Fibroblast of pulmonary artery (primary cell): ENCODE measurements around the gene UGCG.
A peak's percentile ranks its signal among the peaks of the same experiment; 100 is the strongest.
"Not testable (repeated sequence)": the region's sequence is repeated elsewhere in the genome, so short reads cannot be mapped to it uniquely, and the experiment has no call there.

Experiments used
- DNase-seq: peaks from one replicate; pipeline ENCODE4 v3.0.0-alpha.2; 2010; ENCODE audit warnings: low read depth
- H3K4me3 ChIP-seq: replicated peaks from 2 replicates; pipeline ENCODE4 v1.5.1; 2011; ENCODE audit warnings: low read depth, mild to moderate bottlenecking, control low read depth, low read length, moderate library complexity
- TF ChIP-seq, protein P1 (sequence below): IDR thresholded peaks from 2 replicates; pipeline ENCODE4 v1.5.1; 2011; ENCODE audit warnings: mild to moderate bottlenecking, control low read depth, low read length, inconsistent platforms; ENCODE audit errors: missing control alignments

UGCG gene

DNA sequence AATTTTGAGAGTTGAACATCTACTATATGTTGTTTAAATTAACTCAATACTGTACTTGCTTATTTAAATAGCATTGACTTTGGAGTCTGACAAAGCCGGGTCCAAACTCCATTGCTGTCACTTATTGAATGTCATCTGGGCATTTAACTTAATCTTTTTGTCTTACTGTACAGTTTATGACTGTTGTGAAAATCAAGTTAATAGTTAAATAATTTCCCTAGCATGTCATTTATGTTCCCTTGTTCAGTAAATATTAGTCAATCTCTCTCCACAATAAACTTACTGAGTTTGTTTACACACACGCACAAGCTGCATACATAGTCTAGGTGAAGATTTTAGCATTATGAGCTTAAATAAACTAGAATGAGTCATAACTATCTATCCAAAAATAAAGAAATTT, 6.3 kb upstream of the UGCG start:
- TF ChIP-seq, protein P1, sequence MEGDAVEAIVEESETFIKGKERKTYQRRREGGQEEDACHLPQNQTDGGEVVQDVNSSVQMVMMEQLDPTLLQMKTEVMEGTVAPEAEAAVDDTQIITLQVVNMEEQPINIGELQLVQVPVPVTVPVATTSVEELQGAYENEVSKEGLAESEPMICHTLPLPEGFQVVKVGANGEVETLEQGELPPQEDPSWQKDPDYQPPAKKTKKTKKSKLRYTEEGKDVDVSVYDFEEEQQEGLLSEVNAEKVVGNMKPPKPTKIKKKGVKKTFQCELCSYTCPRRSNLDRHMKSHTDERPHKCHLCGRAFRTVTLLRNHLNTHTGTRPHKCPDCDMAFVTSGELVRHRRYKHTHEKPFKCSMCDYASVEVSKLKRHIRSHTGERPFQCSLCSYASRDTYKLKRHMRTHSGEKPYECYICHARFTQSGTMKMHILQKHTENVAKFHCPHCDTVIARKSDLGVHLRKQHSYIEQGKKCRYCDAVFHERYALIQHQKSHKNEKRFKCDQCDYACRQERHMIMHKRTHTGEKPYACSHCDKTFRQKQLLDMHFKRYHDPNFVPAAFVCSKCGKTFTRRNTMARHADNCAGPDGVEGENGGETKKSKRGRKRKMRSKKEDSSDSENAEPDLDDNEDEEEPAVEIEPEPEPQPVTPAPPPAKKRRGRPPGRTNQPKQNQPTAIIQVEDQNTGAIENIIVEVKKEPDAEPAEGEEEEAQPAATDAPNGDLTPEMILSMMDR: no peak
- H3K4me3 ChIP-seq: no peak overlapping the region
- DNase-seq: no peak

DNA sequence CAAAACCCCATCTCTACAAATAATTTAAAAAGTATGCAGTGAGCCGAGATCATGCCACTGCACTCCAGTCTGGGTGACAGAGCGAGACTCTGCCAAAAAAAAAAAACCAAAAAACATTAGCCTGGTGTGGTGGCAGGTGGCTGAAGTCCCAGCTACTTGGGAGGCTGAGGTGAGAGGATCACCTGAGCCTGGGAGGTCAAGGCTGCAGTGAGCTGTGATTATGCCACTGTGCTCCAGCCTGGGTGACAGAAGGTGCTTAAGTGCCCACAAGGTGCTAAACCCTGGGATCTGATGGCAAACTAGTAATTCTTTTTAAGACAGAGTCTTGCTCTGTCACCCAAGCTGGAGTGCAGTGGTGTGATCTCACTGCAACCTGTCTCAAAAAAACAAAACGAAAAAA, 5.7 kb upstream of the UGCG start:
- DNase-seq, H3K4me3 ChIP-seq: not testable (repeated sequence)

DNA sequence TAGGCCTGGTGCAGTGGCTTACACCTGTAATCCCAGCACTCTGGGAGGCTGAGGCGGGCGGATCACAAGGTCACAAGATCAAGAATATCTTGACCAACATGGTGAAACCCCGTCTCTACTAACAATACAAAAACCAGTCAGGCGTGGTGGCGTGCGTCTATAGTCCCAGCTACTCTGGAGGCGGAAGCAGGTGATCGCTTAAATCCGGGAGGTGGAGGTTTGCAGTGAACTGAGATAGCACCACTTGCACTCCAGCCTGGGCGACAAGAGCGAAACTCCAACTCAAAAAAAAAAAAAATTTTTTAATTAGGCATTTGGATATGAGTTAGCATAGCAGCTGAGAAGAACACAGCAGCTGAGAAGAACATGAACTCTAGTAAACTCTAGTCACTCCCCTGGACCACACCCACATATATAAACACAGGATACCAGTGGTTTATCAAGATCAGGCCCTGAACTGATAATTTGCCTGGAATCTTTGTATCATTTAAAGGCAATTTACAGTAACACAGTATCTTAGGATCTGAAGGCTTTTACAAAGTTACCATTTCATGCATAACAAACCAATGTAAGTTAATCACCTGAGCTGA, 4.6 kb upstream of the UGCG start:
- TF ChIP-seq, protein P1: no peak
- no peak overlapping the region for H3K4me3 ChIP-seq
- DNase-seq: no peak

DNA sequence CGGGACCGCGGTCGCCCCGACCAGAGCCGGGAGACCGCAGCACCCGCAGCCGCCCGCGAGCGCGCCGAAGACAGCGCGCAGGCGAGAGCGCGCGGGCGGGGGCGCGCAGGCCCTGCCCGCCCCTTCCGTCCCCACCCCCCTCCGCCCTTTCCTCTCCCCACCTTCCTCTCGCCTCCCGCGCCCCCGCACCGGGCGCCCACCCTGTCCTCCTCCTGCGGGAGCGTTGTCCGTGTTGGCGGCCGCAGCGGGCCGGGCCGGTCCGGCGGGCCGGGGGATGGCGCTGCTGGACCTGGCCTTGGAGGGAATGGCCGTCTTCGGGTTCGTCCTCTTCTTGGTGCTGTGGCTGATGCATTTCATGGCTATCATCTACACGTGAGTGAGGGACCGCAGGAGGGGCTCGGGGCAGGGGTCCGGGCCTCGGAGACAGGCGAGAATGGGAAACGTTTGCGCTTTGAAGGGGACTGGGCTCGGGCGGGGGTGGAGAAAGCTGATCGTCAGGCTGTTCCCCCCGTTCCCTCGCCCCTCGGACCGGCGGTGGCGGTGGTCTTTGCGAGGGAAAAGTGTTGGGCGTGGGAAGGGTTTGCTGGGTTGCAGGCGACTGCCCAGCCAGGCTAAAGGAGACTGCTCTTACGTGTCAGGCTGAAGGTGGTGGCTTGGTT, 457 bp downstream of the UGCG start:
- peak overlapping the region; percentile 93 for H3K4me3 ChIP-seq
- DNase-seq: no peak
- TF ChIP-seq, protein P1: no peak

DNA sequence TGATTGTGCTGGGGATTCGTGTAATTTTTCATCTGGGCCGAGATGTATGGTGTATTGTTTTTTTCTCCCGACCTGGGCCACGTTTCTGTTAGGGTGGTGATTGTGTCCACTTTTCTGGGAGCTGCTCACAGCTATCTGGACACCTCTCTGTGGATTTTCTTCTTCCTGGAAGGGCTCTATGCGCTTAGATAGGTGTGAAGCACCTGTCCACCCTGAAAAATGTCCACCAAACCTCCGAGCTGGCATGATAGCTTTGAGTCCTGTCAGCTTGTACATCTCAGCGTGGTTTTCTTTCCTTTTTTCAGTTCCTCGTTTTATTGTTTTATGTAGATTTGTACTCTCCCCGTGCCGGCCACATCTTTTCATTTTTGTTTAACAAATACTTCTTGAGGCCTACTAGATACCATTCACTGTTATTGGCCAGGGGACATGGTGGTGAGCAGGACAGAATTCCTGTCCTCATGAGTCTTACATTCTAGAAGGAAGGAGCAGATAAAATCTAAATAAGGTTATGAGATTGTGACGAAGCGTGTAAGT, 1.1 kb downstream of the UGCG start:
- TF ChIP-seq, protein P1: no peak
- peak; percentile 58 for DNase-seq
- H3K4me3 ChIP-seq: peak overlapping the region; percentile 93

DNA sequence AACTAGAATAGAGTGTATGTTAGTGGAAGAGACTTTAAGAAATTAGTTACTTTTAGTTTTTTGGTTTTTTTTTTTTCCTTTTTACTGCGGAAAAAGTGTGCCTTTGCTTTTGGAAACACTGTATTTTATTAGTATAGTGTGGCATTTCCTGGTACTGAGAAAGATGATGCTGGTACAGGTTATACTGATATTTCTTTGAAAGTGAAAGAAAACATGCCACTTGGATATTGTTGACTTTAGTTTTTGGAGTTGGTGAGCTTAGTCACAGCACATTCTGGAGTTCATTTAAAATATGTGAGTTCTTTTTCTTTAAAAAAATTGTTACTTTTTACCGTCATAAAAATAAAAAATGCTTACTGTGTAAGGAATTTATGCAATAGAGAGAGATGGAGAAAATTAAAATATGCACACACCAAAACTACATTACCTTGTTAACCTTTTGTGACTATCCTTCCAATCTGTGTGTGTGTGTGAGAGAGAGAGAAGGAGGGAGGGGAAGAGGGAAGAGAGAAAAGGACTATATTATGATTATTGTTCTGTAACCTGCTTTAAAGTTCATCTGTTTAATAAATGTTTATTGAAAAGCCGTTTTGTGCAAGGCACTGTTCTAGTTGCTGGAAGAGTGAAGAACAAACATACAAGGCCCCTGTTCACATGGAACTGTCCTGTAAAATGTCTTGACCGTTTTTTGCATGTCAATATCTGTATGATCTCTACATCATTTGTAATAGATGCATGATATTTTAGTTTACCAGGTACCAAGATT, 1.9 kb downstream of the UGCG start:
- peak; percentile 52 for DNase-seq
- H3K4me3 ChIP-seq: peak overlapping the region; percentile 93
- TF ChIP-seq, protein P1: no peak

DNA sequence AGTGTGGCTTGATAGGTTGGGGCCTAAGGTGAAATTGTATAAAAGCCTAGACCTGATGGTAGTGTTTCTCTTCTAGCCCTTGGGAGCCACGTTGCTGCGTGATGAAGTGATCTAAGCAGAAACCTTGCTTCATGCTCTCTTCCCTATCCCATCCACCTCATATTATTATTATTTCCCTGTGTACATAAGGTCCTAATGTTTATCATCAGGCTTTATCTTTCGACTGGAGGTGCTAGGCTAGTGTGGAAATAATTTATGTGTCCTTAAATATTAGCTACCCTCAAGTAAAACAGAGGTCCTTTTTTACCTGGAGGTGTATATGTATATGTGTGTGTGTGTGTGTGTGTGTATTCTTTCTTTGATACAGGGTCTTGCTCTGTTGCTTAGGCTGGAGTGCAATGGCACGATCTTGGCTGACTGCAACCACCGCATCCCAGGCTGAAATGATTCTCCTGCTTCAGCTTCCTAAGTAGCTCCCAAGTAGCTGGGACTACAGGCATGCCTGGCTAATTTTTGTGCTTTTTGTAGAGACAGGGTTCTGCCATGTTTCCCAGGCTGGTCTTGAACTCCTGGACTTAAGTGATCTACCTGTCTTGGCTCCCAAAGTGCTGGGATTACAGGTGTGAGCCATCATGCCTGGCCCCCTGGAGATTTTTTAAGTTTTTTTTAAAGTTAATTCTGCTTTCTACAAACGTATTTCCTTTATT, 3.7 kb downstream of the UGCG start:
- H3K4me3 ChIP-seq: peak overlapping the region; percentile 93
- DNase-seq: peak; percentile 46
- TF ChIP-seq, protein P1: no peak
